Astrocyte (in vitro differentiated cells and primary cell): ENCODE data around the gene CHMP6.

ENCODE experiments used
- EZH2 ChIP-seq: IDR thresholded peaks from 2 replicates; pipeline ENCODE4 v1.6.1; 2012; ENCODE audit warnings: mild to moderate bottlenecking, low read length, inconsistent platforms; ENCODE audit not compliant: insufficient read depth
- TF ChIP-seq, protein P1 (sequence below): IDR thresholded peaks from 2 replicates; pipeline ENCODE4 v1.5.1; 2011; ENCODE audit warnings: low read depth, mild to moderate bottlenecking, inconsistent platforms, low read length, moderate library complexity; ENCODE audit not compliant: insufficient read depth

DNA sequence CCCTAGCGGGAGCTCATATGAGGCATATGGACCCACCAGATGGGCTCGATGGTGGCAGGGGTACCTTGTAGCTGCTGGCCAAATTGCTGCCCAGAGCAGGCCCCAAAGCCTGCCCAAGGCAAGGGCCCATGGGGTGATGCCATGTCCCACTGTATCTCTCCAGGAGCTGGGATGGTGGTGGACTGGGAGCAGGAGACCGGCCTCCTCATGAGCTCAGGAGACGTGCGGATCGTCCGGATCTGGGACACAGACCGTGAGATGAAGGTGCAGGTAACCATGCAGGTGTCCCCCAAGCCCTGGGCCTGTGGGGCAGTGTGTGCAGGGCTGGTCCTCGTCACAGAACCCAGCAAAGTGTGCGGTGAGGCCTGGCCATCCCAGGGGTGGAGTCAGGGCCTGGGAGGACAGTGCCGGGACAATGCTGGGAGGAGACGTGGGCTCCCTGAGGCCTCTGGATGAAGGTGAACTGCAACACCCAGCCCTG is 34.1 kb upstream of the CHMP6 start:
- TF ChIP-seq, protein P1, sequence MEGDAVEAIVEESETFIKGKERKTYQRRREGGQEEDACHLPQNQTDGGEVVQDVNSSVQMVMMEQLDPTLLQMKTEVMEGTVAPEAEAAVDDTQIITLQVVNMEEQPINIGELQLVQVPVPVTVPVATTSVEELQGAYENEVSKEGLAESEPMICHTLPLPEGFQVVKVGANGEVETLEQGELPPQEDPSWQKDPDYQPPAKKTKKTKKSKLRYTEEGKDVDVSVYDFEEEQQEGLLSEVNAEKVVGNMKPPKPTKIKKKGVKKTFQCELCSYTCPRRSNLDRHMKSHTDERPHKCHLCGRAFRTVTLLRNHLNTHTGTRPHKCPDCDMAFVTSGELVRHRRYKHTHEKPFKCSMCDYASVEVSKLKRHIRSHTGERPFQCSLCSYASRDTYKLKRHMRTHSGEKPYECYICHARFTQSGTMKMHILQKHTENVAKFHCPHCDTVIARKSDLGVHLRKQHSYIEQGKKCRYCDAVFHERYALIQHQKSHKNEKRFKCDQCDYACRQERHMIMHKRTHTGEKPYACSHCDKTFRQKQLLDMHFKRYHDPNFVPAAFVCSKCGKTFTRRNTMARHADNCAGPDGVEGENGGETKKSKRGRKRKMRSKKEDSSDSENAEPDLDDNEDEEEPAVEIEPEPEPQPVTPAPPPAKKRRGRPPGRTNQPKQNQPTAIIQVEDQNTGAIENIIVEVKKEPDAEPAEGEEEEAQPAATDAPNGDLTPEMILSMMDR, result no peak
- no peak for TF ChIP-seq EZH2
